Measurements from ENCODE around the gene VSIG8.
"Not testable (repeated sequence)": the region's sequence is repeated elsewhere in the genome, so short reads cannot be mapped to it uniquely, and the experiment has no call there.

The VSIG8 gene, protein sequence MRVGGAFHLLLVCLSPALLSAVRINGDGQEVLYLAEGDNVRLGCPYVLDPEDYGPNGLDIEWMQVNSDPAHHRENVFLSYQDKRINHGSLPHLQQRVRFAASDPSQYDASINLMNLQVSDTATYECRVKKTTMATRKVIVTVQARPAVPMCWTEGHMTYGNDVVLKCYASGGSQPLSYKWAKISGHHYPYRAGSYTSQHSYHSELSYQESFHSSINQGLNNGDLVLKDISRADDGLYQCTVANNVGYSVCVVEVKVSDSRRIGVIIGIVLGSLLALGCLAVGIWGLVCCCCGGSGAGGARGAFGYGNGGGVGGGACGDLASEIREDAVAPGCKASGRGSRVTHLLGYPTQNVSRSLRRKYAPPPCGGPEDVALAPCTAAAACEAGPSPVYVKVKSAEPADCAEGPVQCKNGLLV

DNA sequence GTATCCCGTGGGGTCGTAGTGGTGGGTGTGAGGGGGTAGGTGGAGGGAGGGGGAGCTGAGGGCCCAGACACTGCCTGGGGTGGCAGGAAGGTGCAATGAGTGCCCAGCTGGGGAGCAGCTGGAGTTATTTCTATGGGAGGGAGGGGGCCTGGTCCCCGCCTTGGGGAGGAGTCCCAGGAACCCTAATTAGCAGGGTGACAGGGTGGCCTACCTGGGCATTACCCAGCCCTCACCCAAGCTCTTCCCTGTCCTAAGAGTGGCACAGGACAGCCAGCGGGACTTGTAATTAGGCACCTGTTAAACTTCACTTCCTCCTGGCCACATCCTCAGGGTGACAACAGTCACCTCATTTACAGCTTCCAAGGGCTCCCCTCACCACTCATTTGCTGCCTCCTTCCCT is at the start of gene VSIG8:
Gene VSIG8, minus strand, starts transcription at position 101 of the 400 bp plus-strand sequence. CDS start 136 bp downstream, outside the sequence.
- Histone ChIP-seq H3K4me3 (ENCODE audit: low read length) (no peak within 1 kb of the TSS), H3K9me3 (ENCODE audit: low read length) (no peaks in the 10 kb centered on the region), H3K4me1 (ENCODE audit: insufficient read depth, low read length) (no peaks in the 10 kb centered on the region), H3K36me3 (ENCODE audit: insufficient read depth, low read length) (no peaks in the 10 kb centered on the region), H3K27me3 (ENCODE audit: insufficient read depth, low read length) (peaks cover 30% of the 10 kb centered on the region), H2AFZ (ENCODE audit: low read depth, low read length) (no peak within 1 kb of the TSS)

DNA sequence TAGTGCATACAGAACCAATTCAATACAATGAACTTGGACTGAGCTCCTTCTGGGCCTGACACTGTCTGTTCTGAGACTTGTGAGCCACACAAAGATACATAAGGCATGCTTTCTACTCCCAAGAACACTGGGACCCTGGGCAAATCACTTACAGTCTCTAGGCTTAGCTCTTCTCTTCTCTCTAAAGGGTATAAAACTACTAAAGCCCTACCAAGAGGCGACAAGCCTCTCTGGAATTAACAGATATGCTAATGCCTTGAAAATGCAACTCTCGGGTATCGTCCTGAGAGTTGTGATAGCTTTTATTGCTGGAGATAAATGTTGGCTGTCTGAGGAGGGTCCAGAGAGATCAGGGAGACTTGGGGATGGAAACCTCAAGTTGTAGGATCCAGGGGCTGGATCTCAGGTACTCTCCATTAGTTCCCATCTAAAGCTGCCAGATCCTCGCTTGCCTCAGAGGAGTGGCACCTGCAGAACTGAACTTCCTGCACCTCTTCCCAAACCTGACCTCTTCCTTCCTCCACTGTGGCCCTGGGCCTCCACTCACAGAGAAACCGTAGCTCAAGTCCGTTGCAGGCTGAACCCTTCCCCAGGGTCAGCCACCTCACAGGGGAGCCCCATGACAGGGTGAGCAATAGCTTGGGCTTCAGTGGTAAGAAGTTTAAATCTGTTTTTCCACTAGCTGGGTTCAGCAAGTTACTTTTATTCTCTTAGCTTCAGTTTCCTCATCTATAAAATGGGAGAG is 49.0 kb upstream of the VSIG8 start:
- Histone ChIP-seq H3K4me3 (ENCODE audit: low read length) (no peak overlapping the region), H3K9me3 (ENCODE audit: low read length) (no peaks in the 10 kb centered on the region), H2AFZ (ENCODE audit: low read depth, low read length) (no peak overlapping the region), H3K27me3 (ENCODE audit: insufficient read depth, low read length) (peaks cover 4% of the 10 kb centered on the region), H3K4me1 (ENCODE audit: insufficient read depth, low read length) (peaks cover 16% of the 10 kb centered on the region), H3K36me3 (ENCODE audit: insufficient read depth, low read length) (no peaks in the 10 kb centered on the region)

DNA sequence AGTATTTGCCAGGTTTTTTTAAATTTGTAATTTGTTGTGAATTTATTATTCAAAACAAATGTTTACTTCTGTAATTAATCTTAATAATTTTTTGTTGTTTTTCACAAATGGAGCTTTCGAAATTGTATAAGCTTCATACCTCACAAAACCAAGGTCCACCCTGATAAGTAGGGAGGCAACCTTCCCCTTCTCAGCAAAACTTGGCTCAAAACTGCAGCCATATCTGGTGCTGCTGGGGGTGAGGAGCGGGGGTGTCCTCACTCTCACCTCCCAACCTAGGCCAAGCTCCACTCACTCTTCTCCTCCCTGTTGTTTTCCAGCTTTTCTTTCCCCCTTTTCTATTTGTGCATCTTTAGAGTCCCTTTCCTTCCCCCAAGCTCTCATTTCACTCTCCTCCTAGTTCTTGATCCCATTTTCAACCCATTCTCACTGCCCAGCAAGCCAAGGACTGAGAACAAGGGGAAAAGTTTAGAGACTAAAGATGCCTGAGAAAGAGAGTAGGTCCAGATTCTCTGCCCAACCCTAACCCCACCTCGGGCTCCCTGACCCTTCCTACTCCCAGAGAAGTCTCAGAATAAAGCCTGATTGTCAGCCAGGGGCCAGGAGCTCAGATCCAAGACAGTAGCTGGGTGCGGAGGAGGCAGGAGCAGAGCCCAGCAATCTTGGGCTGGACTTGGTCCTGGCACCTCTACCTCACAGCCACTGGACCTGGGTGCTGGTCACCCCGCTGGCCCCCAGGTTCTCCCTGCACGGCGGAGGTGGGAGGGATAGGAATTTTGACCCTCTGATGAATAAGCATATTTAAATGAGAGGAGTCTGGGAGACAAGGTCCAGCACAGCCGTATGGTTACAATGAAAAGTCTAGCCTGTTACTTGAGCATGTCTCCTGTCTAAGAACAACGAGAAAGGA is 45.8 kb upstream of the VSIG8 start:
- Histone ChIP-seq H3K36me3 (ENCODE audit: insufficient read depth, low read length) (no peaks in the 10 kb centered on the region), H3K9me3 (ENCODE audit: low read length) (no peaks in the 10 kb centered on the region), H3K27me3 (ENCODE audit: insufficient read depth, low read length) (peaks cover 4% of the 10 kb centered on the region), H2AFZ (ENCODE audit: low read depth, low read length) (no peak overlapping the region), H3K4me1 (ENCODE audit: insufficient read depth, low read length) (peaks cover 11% of the 10 kb centered on the region), H3K4me3 (ENCODE audit: low read length) (no peak overlapping the region)

DNA sequence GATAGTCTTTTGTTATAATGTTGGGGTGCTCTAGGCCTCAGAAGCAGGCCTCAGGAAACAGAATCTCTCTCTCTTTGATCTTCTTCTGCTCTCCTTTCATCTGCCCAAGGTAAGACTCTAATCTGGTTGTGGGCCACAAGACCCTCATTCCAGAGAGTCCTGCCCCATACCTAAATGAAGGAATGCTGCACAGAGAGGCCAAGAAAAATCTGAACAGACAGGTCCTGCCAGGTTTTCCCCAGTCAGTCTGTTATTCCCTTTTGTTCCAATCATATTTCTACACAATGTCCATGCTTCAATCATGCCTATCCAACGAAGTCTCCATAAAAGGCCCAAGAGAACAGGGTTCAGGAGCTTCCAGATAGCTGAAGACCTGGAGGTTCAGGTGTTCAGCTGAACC is 44.5 kb upstream of the VSIG8 start:
- H3K9me3 ChIP-seq (ENCODE audit: low read length) = no peaks in the 10 kb centered on the region
- peaks cover 4% of the 10 kb centered on the region for H3K27me3 ChIP-seq (ENCODE audit: insufficient read depth, low read length)
- no peak overlapping the region for H3K4me3 ChIP-seq (ENCODE audit: low read length)
- peaks cover 11% of the 10 kb centered on the region for H3K4me1 ChIP-seq (ENCODE audit: insufficient read depth, low read length)
- H2AFZ ChIP-seq (ENCODE audit: low read depth, low read length) = no peak overlapping the region
- H3K36me3 ChIP-seq (ENCODE audit: insufficient read depth, low read length) = no peaks in the 10 kb centered on the region

DNA sequence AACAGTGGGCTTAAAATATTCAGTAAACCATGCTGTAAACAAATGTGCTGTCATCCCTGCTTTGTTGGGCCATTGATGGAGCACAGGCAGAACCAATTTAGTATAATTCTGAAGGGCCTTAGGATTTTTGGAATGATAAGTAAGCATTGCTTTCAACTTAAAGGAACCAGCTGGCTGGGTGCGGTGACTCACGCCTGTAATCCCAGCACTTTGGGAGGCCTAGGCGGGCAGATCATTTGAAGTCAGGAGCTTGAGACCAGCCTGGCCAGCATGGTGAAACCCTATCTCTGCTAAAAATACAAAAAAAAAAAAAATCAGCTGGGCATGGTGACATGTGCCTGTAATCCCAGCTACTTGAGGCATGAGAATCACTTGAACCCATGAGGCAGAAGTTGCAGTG is 41.6 kb upstream of the VSIG8 start:
- H3K4me1 ChIP-seq (ENCODE audit: insufficient read depth, low read length); H2AFZ ChIP-seq (ENCODE audit: low read depth, low read length); H3K36me3 ChIP-seq (ENCODE audit: insufficient read depth, low read length); H3K4me3 ChIP-seq (ENCODE audit: low read length); H3K9me3 ChIP-seq (ENCODE audit: low read length): not testable (repeated sequence)
- H3K27me3 ChIP-seq (ENCODE audit: insufficient read depth, low read length) = peaks cover 13% of the 10 kb centered on the region

DNA sequence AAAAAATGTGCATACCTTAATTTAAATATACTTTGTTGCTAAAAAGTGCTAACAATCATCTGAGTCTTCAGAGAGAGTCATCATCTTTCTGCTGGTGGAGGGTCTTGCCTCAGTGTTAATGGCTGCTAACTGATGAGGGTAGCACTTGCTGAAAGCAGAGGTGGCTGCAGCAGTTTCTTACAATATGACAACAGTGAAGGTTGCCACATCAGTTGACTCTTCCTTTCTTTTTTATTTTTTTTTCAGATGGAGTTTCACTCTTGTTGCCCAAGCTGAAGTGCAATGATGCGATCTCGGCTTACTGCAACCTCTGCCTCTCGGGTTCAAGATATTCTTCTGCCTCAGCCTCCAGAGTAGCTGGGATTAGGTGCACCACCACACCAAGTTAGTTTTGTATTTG is 40.1 kb upstream of the VSIG8 start:
- Histone ChIP-seq H3K4me3 (ENCODE audit: low read length) (no peak overlapping the region), H3K9me3 (ENCODE audit: low read length) (no peaks in the 10 kb centered on the region), H3K36me3 (ENCODE audit: insufficient read depth, low read length) (no peaks in the 10 kb centered on the region)

DNA sequence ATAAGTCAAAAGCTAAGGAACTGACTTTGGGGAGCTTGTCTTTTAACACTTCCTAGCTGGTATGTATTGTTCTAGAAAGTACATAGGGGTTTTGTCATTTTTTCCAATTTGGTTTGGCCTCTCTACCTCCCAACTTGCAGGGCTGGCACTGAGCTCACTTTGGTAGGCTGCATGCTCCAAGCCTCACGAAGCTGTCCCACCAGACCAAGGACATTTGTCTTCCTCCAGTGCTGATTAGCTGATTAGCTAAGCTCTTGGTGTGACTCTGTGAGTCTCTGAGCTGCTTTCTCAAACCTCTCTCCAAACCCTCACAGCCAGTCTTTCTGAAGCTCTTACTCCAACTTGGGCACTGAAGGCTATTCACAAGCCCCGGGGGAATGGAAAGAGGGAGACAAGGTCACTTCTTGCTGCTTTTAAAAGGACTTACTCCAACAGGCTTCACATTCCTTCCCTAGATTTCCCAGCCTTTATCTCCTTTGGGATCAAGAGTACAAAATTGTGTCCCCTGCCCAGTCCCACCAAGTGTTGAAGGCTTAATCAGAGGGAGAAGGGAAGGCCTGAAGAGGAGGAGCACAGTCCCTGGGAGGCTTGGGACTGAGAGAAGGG is 38.4 kb upstream of the VSIG8 start:
- Histone ChIP-seq H3K36me3 (ENCODE audit: insufficient read depth, low read length) (no peaks in the 10 kb centered on the region), H2AFZ (ENCODE audit: low read depth, low read length) (no peak overlapping the region), H3K4me3 (ENCODE audit: low read length) (no peak overlapping the region), H3K9me3 (ENCODE audit: low read length) (no peaks in the 10 kb centered on the region), H3K27me3 (ENCODE audit: insufficient read depth, low read length) (peaks cover 11% of the 10 kb centered on the region), H3K4me1 (ENCODE audit: insufficient read depth, low read length) (peaks cover 5% of the 10 kb centered on the region)

More for the DNA sequence above, 40.1 kb upstream of the VSIG8 start:
- Histone ChIP-seq H3K4me1 (ENCODE audit: insufficient read depth, low read length) (peaks cover 5% of the 10 kb centered on the region), H2AFZ (ENCODE audit: low read depth, low read length) (no peak overlapping the region), H3K27me3 (ENCODE audit: insufficient read depth, low read length) (peaks cover 11% of the 10 kb centered on the region)

DNA sequence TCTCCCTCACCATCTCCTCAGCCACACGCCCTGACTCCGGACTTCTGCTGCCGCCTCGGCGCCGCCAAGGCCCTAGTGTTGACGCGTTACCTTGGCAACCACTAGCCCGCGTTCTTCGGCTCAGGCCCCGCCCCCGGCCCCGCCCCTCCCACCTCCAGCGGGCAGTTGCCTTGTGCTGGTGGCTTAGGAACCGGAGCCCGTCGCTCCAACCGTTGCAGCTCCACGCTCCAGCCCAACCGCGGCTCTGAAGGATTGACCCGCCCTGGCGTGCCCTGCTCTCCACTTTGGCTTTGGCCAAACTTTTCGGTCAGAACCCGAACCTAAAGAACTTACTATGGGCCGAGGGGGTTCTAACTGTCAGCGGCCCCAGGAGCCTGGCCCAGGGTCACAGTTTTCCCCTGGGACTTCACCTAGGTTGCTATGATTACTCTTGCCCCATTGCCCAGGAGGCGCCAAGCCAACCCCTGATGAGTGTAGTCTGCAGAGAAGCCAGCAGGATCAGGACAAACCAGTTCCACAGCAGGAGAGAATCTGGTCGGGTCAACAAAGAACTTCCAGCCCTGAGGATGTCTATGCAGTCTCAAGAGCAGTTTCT is 37.7 kb upstream of the VSIG8 start, which contains the start of gene CFAP45:
Gene CFAP45, minus strand, starts transcription at position 80 of the 595 bp plus-strand sequence. Its CDS starts 67 bp downstream, at position 13.
- Histone ChIP-seq H3K36me3 (ENCODE audit: insufficient read depth, low read length) (no peaks in the 10 kb centered on the region), H2AFZ (ENCODE audit: low read depth, low read length) (no peak within 1 kb of the TSS), H3K4me3 (ENCODE audit: low read length) (no peak within 1 kb of the TSS), H3K27me3 (ENCODE audit: insufficient read depth, low read length) (peaks cover 13% of the 10 kb centered on the region), H3K4me1 (ENCODE audit: insufficient read depth, low read length) (peaks cover 5% of the 10 kb centered on the region), H3K9me3 (ENCODE audit: low read length) (no peaks in the 10 kb centered on the region)

DNA sequence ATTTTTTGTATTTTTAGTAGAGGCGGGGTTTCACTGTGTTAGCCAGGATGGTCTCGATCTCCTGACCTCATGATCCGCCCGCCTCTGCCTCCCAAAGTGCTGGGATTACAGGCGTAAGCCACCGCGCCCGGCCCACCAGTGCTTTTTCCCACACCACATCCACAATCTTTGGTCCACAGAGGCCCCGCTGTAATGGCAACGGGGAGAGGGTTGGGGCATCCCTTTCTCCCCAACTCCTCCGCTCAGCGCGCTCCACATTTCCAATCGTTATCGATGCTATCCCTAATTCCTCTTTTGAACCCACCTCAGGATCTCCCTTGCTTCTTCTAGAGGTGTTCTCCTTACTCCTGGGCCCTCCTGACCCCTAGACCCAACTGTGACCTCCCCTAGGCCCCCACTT is 37.2 kb upstream of the VSIG8 start:
- peaks cover 18% of the 10 kb centered on the region for H3K27me3 ChIP-seq (ENCODE audit: insufficient read depth, low read length)
- not testable (repeated sequence) for H2AFZ ChIP-seq (ENCODE audit: low read depth, low read length); H3K4me1 ChIP-seq (ENCODE audit: insufficient read depth, low read length); H3K36me3 ChIP-seq (ENCODE audit: insufficient read depth, low read length); H3K4me3 ChIP-seq (ENCODE audit: low read length); H3K9me3 ChIP-seq (ENCODE audit: low read length)

DNA sequence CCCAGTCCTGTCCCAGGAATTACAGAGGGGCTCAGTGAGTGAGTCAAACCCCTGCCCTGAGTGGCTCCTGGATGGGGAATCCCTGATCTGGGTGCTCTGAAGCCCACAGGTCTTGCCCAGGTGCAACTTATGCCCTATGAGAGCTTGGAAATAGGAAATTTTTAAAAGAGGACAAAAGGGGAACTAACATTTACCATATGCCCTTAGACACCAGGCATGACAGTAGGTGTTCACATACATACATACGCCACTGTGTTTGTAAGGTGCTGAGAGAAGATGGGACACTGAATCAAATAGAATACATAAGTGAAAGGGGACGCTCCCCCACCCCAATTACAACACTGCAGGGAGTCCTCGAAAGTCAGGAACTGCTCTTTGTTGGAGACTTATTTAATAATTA is 36.1 kb upstream of the VSIG8 start:
- H3K27me3 ChIP-seq (ENCODE audit: insufficient read depth, low read length) = peaks cover 20% of the 10 kb centered on the region
- H3K9me3 ChIP-seq (ENCODE audit: low read length) = no peaks in the 10 kb centered on the region
- H3K36me3 ChIP-seq (ENCODE audit: insufficient read depth, low read length) = no peaks in the 10 kb centered on the region
- H3K4me3 ChIP-seq (ENCODE audit: low read length) = no peak overlapping the region
- H2AFZ ChIP-seq (ENCODE audit: low read depth, low read length) = no peak overlapping the region
- peaks cover 5% of the 10 kb centered on the region for H3K4me1 ChIP-seq (ENCODE audit: insufficient read depth, low read length)

DNA sequence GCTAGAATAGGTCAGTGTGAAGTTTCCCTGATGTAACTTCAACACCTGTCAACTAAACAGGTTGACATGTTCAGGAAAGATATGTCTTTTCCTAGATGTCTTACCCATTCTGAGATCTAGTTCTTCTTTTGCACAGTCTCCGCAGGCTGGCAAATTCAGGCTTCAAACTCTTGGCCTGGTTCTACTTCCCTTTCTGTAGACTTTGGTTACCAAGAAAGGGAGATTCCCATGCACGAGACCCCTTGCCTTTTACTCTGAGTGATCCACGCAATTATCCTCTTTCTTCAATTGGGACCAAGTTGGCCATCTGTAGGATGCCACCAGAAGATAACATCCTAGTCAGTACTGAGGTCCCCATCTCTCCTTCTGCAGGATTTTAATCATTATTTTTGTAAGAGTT is 35.5 kb upstream of the VSIG8 start:
- Histone ChIP-seq H3K4me1 (ENCODE audit: insufficient read depth, low read length) (peaks cover 5% of the 10 kb centered on the region), H3K27me3 (ENCODE audit: insufficient read depth, low read length) (peaks cover 20% of the 10 kb centered on the region), H3K4me3 (ENCODE audit: low read length) (no peak overlapping the region), H3K36me3 (ENCODE audit: insufficient read depth, low read length) (no peaks in the 10 kb centered on the region), H3K9me3 (ENCODE audit: low read length) (no peaks in the 10 kb centered on the region), H2AFZ (ENCODE audit: low read depth, low read length) (no peak overlapping the region)

DNA sequence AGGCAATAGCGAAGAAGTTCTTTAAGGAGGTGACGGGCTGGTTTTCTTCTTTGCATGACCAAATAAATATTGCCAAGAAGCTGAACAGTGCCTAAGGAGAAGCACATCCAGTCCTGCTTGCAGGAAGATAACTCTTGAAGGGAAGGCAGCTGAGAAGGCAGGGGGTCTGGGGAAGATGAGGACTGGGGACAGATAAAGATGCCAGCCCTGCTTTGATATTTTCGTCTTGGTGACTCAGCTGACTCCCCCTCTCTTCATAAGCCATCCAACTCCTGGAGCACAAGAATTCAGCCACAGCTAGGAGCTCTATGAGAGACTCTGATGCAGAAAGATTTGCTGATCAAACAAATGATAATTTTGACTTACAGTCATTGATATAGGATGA is 34.1 kb upstream of the VSIG8 start:
- Histone ChIP-seq H3K4me3 (ENCODE audit: low read length) (no peak overlapping the region), H3K36me3 (ENCODE audit: insufficient read depth, low read length) (no peaks in the 10 kb centered on the region), H3K27me3 (ENCODE audit: insufficient read depth, low read length) (peaks cover 23% of the 10 kb centered on the region), H3K4me1 (ENCODE audit: insufficient read depth, low read length) (peaks cover 5% of the 10 kb centered on the region), H2AFZ (ENCODE audit: low read depth, low read length) (no peak overlapping the region), H3K9me3 (ENCODE audit: low read length) (no peaks in the 10 kb centered on the region)

All from neuron (in vitro differentiated cells).